B cell (primary cell): Measurements from ENCODE around the gene TDRD9. TPM values are rescaled to one million over a fixed set of nuclear protein-coding genes. Genes with fewer than 3 reads are reported as not detected.

Source experiments
- ATAC-seq: fragments of 200-7000 bp; cut with Tn5 transposase; one replicate; pipeline ENCODE4 v1.10.0; 2021; ENCODE audit warnings: low read depth, mild to moderate bottlenecking, moderate number of reproducible peaks, moderate library complexity
- CTCF ChIA-PET: fragments of 350-600 bp; sonication (Branson Sonifier 250); formaldehyde crosslinking; loops from one replicate; lab custom pipeline; 2021; ENCODE audit warnings: antibody characterized with exemption, inconsistent platforms; lab: Charles Lee
- POLR2A ChIA-PET: fragments of 350-600 bp; sonication (Branson Sonifier 250); formaldehyde crosslinking; loops from one replicate; lab custom pipeline; 2021; ENCODE audit warnings: antibody characterized with exemption; lab: Charles Lee
- DNase-seq: peaks from one replicate; pipeline ENCODE4 v3.0.0; 2013
- H2AFZ ChIP-seq: 2 replicates; pipeline ENCODE4 v1.6.1; 2012; ENCODE audit warnings: mild to moderate bottlenecking, low read depth, low read length; ENCODE audit not compliant: insufficient read depth, poor library complexity, severe bottlenecking
- H3K27ac ChIP-seq, 2 donors: 1 replicate in 1 of 2; 2 replicates in 1 of 2; pipeline ENCODE4 v1.5.1; 2012 to 2013; ENCODE audit warnings: low read length in 2 of 2, mild to moderate bottlenecking in 2 of 2, moderate library complexity in 1 of 2
- H3K27me3 ChIP-seq, 4 experiments: fragments of 200-600 bp in 1 of 4; sonication (generic) in 1 of 4; replicated peaks in 1 of 4; 1 replicate in 2 of 4; 2 replicates in 2 of 4; pipeline versions ENCODE4 v1.6.1 to v1.7.0; 2013 to 2016; ENCODE audit warnings: low read length in 3 of 4, mild to moderate bottlenecking in 2 of 4, mixed read lengths in 1 of 4, moderate library complexity in 1 of 4; ENCODE audit not compliant: insufficient read depth in 4 of 4, control insufficient read depth in 3 of 4; ENCODE audit errors: control extremely low read depth in 1 of 4
- H3K36me3 ChIP-seq, 2 experiments: replicated peaks in 1 of 2; 1 replicate in 1 of 2; 2 replicates in 1 of 2; pipeline versions ENCODE4 v1.6.1 to v1.7.1; 2013; ENCODE audit warnings: low read length in 1 of 2; ENCODE audit not compliant: insufficient read depth in 2 of 2, control insufficient read depth in 1 of 2; ENCODE audit errors: control extremely low read depth in 1 of 2, extremely low read depth in 1 of 2
- H3K4me1 ChIP-seq, 2 donors: fragments of 200-600 bp in 1 of 2; sonication (generic) in 1 of 2; 1 replicate in 1 of 2; 2 replicates in 1 of 2; pipeline versions ENCODE4 v1.5.1 to v1.6.1; 2013 to 2017; ENCODE audit warnings: low read length in 2 of 2; ENCODE audit not compliant: control insufficient read depth in 2 of 2, insufficient read depth in 2 of 2
- H3K4me2 ChIP-seq: replicated peaks from 2 replicates; pipeline ENCODE3; 2012; ENCODE audit warnings: mild to moderate bottlenecking, low read depth, low read length; ENCODE audit not compliant: poor library complexity, severe bottlenecking
- H3K4me3 ChIP-seq, 5 experiments: fragments of 200-600 bp in 1 of 5; sonication (generic) in 1 of 5; 1 replicate in 3 of 5; 2 replicates in 2 of 5; pipeline versions ENCODE4 v1.5.1 to v1.7.0; 2011 to 2016; ENCODE audit warnings: low read length in 4 of 5, mild to moderate bottlenecking in 4 of 5, low read depth in 2 of 5, control low read depth in 1 of 5, moderate library complexity in 1 of 5; ENCODE audit not compliant: insufficient read depth in 1 of 5; ENCODE audit errors: control extremely low read depth in 1 of 5, extremely low read depth in 1 of 5
- H3K79me2 ChIP-seq: fragments of 200-600 bp; sonication (generic); one replicate; pipeline ENCODE4 v1.6.0; 2016; ENCODE audit warnings: low read length; ENCODE audit not compliant: control insufficient read depth, insufficient read depth
- H3K9ac ChIP-seq: fragments of 200-600 bp; sonication (generic); 2 replicates; pipeline ENCODE4 v1.6.1; 2017; ENCODE audit warnings: mild to moderate bottlenecking, low read length, moderate library complexity
- H3K9me3 ChIP-seq, 3 donors: one replicate each; pipeline versions ENCODE4 v1.6.1 to v1.7.1; 2013; ENCODE audit warnings: low read length in 2 of 3; ENCODE audit not compliant: control insufficient read depth in 2 of 3, insufficient read depth in 1 of 3; ENCODE audit errors: control extremely low read depth in 1 of 3
- H4K20me1 ChIP-seq: 2 replicates; pipeline ENCODE4 v1.6.0; 2012; ENCODE audit warnings: mild to moderate bottlenecking, low read length; ENCODE audit not compliant: insufficient read depth, control insufficient read depth, poor library complexity, severe bottlenecking
- H3K27ac Mint-ChIP-seq: one replicate; pipeline ENCODE4 v1.8.0; 2021; ENCODE audit warnings: mixed read lengths
- H3K27me3 Mint-ChIP-seq: one replicate; pipeline ENCODE4 v1.8.0; 2021; ENCODE audit warnings: mixed read lengths
- H3K4me1 Mint-ChIP-seq: one replicate; pipeline ENCODE4 v1.8.0; 2021; ENCODE audit warnings: mixed read lengths
- H3K4me3 Mint-ChIP-seq: one replicate; pipeline ENCODE4 v1.8.0; 2021; ENCODE audit warnings: mixed read lengths
- H3K9me3 Mint-ChIP-seq: one replicate; pipeline ENCODE4 v1.8.0; 2022; ENCODE audit warnings: mixed read lengths; ENCODE audit not compliant: insufficient read depth
- CTCF ChIP-seq: fragments of 200-600 bp; IDR thresholded peaks from one replicate; pipeline ENCODE4 v1.8.0; 2022; ENCODE audit warnings: antibody characterized with exemption, mild to moderate bottlenecking
- EZH2 ChIP-seq: IDR thresholded peaks from 2 replicates; pipeline ENCODE4 v1.6.1; 2012; ENCODE audit warnings: borderline replicate concordance, low read depth, mild to moderate bottlenecking, moderate library complexity, low read length; ENCODE audit not compliant: insufficient read depth, poor library complexity, severe bottlenecking
- WGBS: methylation state at CpG from one replicate; pipeline ENCODE4 v1.1.5; 2013; ENCODE audit warnings: missing lambda C conversion rate; ENCODE audit not compliant: insufficient coverage; 5-methylcytosine and 5-hydroxymethylcytosine counted together
- intact Hi-C: fragments of 100-400 bp; cut with micrococcal nuclease; formaldehyde crosslinking; loops from one replicate; pipeline ENCODE4 v1.10.0; 2022
- polyA plus RNA-seq: library from polyadenylated mRNA; depleted of rRNA; stranded (reverse); fragments of >200 nt; gene quantifications from 2 replicates; pipeline ENCODE4 v1.2.3, GENCODE V29; 2012
- total RNA-seq, 2 donors: library from RNA; stranded (reverse); fragments of 120-200 nt in 1 of 2; gene quantifications; 1 replicate in 1 of 2; 2 replicates in 1 of 2; pipeline versions ENCODE4 v1.2.3 to v1.2.4, GENCODE V29; 2013 to 2022

Gene TDRD9
- total and polyA plus RNA-seq, 2 donors (not counting 1 experiment from before 2014, with no cell fraction given), result 1.1 to 2.4 TPM

- Mint-ChIP-seq H3K27ac (no peak overlapping the region), H3K4me3 (no peak overlapping the region), H3K4me1 (peaks cover 3% of the 10 kb centered on the region), H3K27me3 (peaks cover 21% of the 10 kb centered on the region), H3K9me3 (no peaks in the 10 kb centered on the region)
- 88% methylated on average over 13 of the region's 13 CpGs for WGBS
- DNase-seq (no peak), ATAC-seq (no peak)
- Histone ChIP-seq H3K9ac (no peak overlapping the region), H3K4me2 (no peak overlapping the region), H3K27me3 (peaks cover 0 to 33% (median 3%) of the 10 kb centered on the region in 4 experiments), H3K36me3 (no peaks in the 10 kb centered on the region), H3K79me2 (no peaks in the 10 kb centered on the region), H3K27ac (no peak overlapping the region), H3K4me3 (no peak overlapping the region), H3K9me3 (peaks cover 0 to 7% (median 0%) of the 10 kb centered on the region in 3 donors), H4K20me1 (no peaks in the 10 kb centered on the region), H2AFZ (no peak overlapping the region), H3K4me1 (peaks cover 0 to 2% of the 10 kb centered on the region in 2 donors)
- intact Hi-C loops, result no loop called here
- ChIA-PET CTCF (interaction anchor here (1.0 to 1.6 kb wide), 2 partner anchors 8 to 10 kb away, joined by 3 read pairs; no protein-coding TSS in a partner anchor), POLR2A (no interaction called here)
- no peak for TF ChIP-seq CTCF
- TF ChIP-seq EZH2, result no peak
These were observed 158.0 kb downstream of the TDRD9 start for GRCh38 chr14:104086210-104086660.

GRCh38 chr14:104086661-104087461, 158.6 kb downstream of the TDRD9 start:
- Mint-ChIP-seq H3K27ac (no peak overlapping the region), H3K9me3 (no peaks in the 10 kb centered on the region), H3K4me1 (peaks cover 3% of the 10 kb centered on the region), H3K4me3 (no peak overlapping the region), H3K27me3 (peaks cover 21% of the 10 kb centered on the region)
- ChIA-PET POLR2A (no interaction called here), CTCF (interaction anchor here (1.0 to 1.6 kb wide), 2 partner anchors 9 to 10 kb away, joined by 3 read pairs; no protein-coding TSS in a partner anchor)
- Histone ChIP-seq H3K27me3 (peaks cover 0 to 33% (median 3%) of the 10 kb centered on the region in 4 experiments), H3K9me3 (peaks cover 0 to 7% (median 0%) of the 10 kb centered on the region in 3 donors), H3K4me1 (peaks cover 0 to 2% of the 10 kb centered on the region in 2 donors), H4K20me1 (no peaks in the 10 kb centered on the region), H3K9ac (no peak overlapping the region), H3K27ac (no peak overlapping the region), H2AFZ (no peak overlapping the region), H3K36me3 (no peaks in the 10 kb centered on the region), H3K4me3 (no peak overlapping the region), H3K79me2 (no peaks in the 10 kb centered on the region), H3K4me2 (no peak overlapping the region)
- ATAC-seq (no peak), DNase-seq (no peak)
- WGBS, result 84% methylated on average over 16 of the region's 16 CpGs
- TF ChIP-seq EZH2, result no peak
- TF ChIP-seq CTCF, result no peak
- intact Hi-C loops, result no loop called here
